Endodermal cell (in vitro differentiated cells): ENCODE data around the gene DOCK4. TPM values are rescaled to one million over a fixed set of nuclear protein-coding genes. Genes with fewer than 3 reads are reported as not detected.
A peak's percentile ranks its signal among the peaks of the same experiment; 100 is the strongest.

Experiments used
- DNase-seq: peaks from one replicate; pipeline ENCODE4 v3.0.0-alpha.2; 2017
- H3K27ac ChIP-seq: 2 replicates; pipeline ENCODE4 v1.5.1; 2013; ENCODE audit warnings: mild to moderate bottlenecking, low read depth, low read length, moderate library complexity
- H3K27me3 ChIP-seq: 2 replicates; pipeline ENCODE4 v1.6.1; 2013; ENCODE audit warnings: mild to moderate bottlenecking, low read length, moderate library complexity; ENCODE audit not compliant: insufficient read depth, control insufficient read depth, poor library complexity, severe bottlenecking
- H3K36me3 ChIP-seq: 2 replicates; pipeline ENCODE4 v1.7.0; 2013; ENCODE audit warnings: mild to moderate bottlenecking, low read length, moderate library complexity; ENCODE audit not compliant: control insufficient read depth, insufficient read depth
- H3K4me1 ChIP-seq: one replicate; pipeline ENCODE4 v1.7.0; 2013; ENCODE audit warnings: low read length; ENCODE audit not compliant: control insufficient read depth, insufficient read depth
- H3K4me3 ChIP-seq: 2 replicates; pipeline ENCODE4 v1.5.1; 2013; ENCODE audit warnings: mild to moderate bottlenecking, low read length, moderate library complexity
- H3K9ac ChIP-seq: 2 replicates; pipeline ENCODE4 v1.6.1; 2013; ENCODE audit warnings: mild to moderate bottlenecking, low read length, moderate library complexity; ENCODE audit not compliant: poor library complexity, severe bottlenecking; ENCODE audit errors: extremely low read depth
- H3K9me3 ChIP-seq: 2 replicates; pipeline ENCODE4 v1.6.1; 2013; ENCODE audit warnings: mild to moderate bottlenecking, low read length, moderate library complexity; ENCODE audit not compliant: control insufficient read depth
- H3K27ac Mint-ChIP-seq: 2 replicates; pipeline ENCODE4 v1.8.0; 2020; ENCODE audit warnings: mixed read lengths
- H3K27me3 Mint-ChIP-seq: 2 replicates; pipeline ENCODE4 v1.8.0; 2021; ENCODE audit warnings: mild to moderate bottlenecking, mixed read lengths; ENCODE audit not compliant: insufficient read depth
- H3K36me3 Mint-ChIP-seq: 2 replicates; pipeline ENCODE4 v1.8.0; 2020; ENCODE audit warnings: low read depth, mixed read lengths
- H3K4me1 Mint-ChIP-seq: 2 replicates; pipeline ENCODE4 v1.8.0; 2020; ENCODE audit warnings: mixed read lengths
- H3K4me3 Mint-ChIP-seq: 2 replicates; pipeline ENCODE4 v1.8.0; 2020; ENCODE audit warnings: mild to moderate bottlenecking, moderate library complexity, mixed read lengths
- H3K9me3 Mint-ChIP-seq: 2 replicates; pipeline ENCODE4 v1.8.0; 2020; ENCODE audit warnings: mild to moderate bottlenecking, mixed read lengths
- CTCF ChIP-seq: fragments of 200-600 bp; sonication (generic); conservative IDR thresholded peaks from 2 replicates; pipeline ENCODE4 v1.5.0; 2021; ENCODE audit warnings: antibody characterized with exemption, mild to moderate bottlenecking
- WGBS, 2 experiments: methylation state at CpG; one replicate each; pipeline versions ENCODE4 v1.1.5 to v1.1.7; 2013; ENCODE audit warnings: missing lambda C conversion rate in 2 of 2, mixed read lengths in 1 of 2; ENCODE audit not compliant: insufficient coverage in 1 of 2, insufficient read length in 1 of 2; 5-methylcytosine and 5-hydroxymethylcytosine counted together
- total RNA-seq, 2 donors: library from RNA; stranded (reverse); fragmentation: NEBNext Ultra II Directional in 1 of 2; extraction: Animal tissue kit (Norgen Biotek cat#: 25700) in 1 of 2; gene quantifications; 2 replicates in 1 of 2; 3 replicates in 1 of 2; pipeline ENCODE4 v1.2.1, GENCODE V29; 2021

The DOCK4 gene
- total RNA-seq, 2 donors from 2014 or later: 11.2 to 15.3 TPM

- Mint-ChIP-seq H3K36me3 (peaks cover 6% of the 10 kb centered on the region), H3K27ac (no peak overlapping the region), H3K27me3 (no peaks in the 10 kb centered on the region), H3K4me1 (no peaks in the 10 kb centered on the region), H3K4me3 (peak overlapping the region; percentile 34), H3K9me3 (no peaks in the 10 kb centered on the region)
- DNase-seq: no peak
- Histone ChIP-seq H3K27me3 (no peaks in the 10 kb centered on the region), H3K4me3 (no peak overlapping the region), H3K4me1 (no peaks in the 10 kb centered on the region), H3K9ac (no peak overlapping the region), H3K36me3 (no peaks in the 10 kb centered on the region), H3K27ac (no peak overlapping the region), H3K9me3 (no peaks in the 10 kb centered on the region)
- 94 to 96% methylated on average over 16 of the region's 16 CpGs for WGBS, 2 experiments
- no peak for TF ChIP-seq CTCF
These were observed 477.6 kb downstream of the DOCK4 start for GRCh38 chr7:111728635-111728995.

- H3K27ac Mint-ChIP-seq: no peak overlapping the region
- Histone ChIP-seq H3K36me3 (no peaks in the 10 kb centered on the region), H3K4me1 (no peaks in the 10 kb centered on the region), H3K9ac (no peak overlapping the region), H3K9me3 (no peaks in the 10 kb centered on the region), H3K27ac (no peak overlapping the region), H3K4me3 (no peak overlapping the region), H3K27me3 (no peaks in the 10 kb centered on the region)
- H3K27me3 Mint-ChIP-seq: no peaks in the 10 kb centered on the region
- TF ChIP-seq CTCF: no peak
- H3K9me3 Mint-ChIP-seq: no peaks in the 10 kb centered on the region
- WGBS, 2 experiments: 93 to 97% methylated on average over 17 to 39 of the region's 41 CpGs
- DNase-seq: no peak
- peak overlapping the region; percentile 34 for H3K4me3 Mint-ChIP-seq
- peaks cover 3% of the 10 kb centered on the region for H3K36me3 Mint-ChIP-seq
- H3K4me1 Mint-ChIP-seq: no peaks in the 10 kb centered on the region
These were observed 478.1 kb downstream of the DOCK4 start for GRCh38 chr7:111727905-111728634.

- Mint-ChIP-seq H3K9me3 (peaks cover 33% of the 10 kb centered on the region), H3K27me3 (no peaks in the 10 kb centered on the region), H3K27ac (no peak overlapping the region), H3K4me1 (no peaks in the 10 kb centered on the region), H3K36me3 (no peaks in the 10 kb centered on the region), H3K4me3 (no peak overlapping the region)
- no peak for DNase-seq
- Histone ChIP-seq H3K27me3 (no peaks in the 10 kb centered on the region), H3K27ac (no peak overlapping the region), H3K4me1 (no peaks in the 10 kb centered on the region), H3K9ac (no peak overlapping the region), H3K36me3 (no peaks in the 10 kb centered on the region), H3K4me3 (no peak overlapping the region), H3K9me3 (peaks cover 10% of the 10 kb centered on the region)
- no peak for TF ChIP-seq CTCF
- 84 to 89% methylated on average over 2 to 3 of the region's 3 CpGs for WGBS, 2 experiments
These were observed 487.3 kb downstream of the DOCK4 start for GRCh38 chr7:111718886-111719285.
